GM12878 (cell line): ENCODE data around the gene CMSS1. TPM values are rescaled to one million over a fixed set of nuclear protein-coding genes. Genes with fewer than 3 reads are reported as not detected.

Source experiments
- ATAC-seq: fragments of 200-7000 bp; cut with Tn5 transposase; 3 replicates; pipeline ENCODE4 v1.9.1; 2020; ENCODE audit warnings: mild to moderate bottlenecking, moderate library complexity
- BruUV-seq: library from RNA; stranded (reverse); fragments of 400-500 nt; replicated peaks from 2 replicates; lab custom pipeline; 2021; lab: Mats Ljungman, UMichigan
- CTCF ChIA-PET: fragments of 300-600 bp; sonication (Branson Sonifier 250); formaldehyde crosslinking; extraction: SDS; loops from one replicate; lab custom pipeline; 2021; ENCODE audit warnings: inconsistent platforms; lab: Yijun Ruan, JAX
- POLR2A ChIA-PET: fragments of 350-600 bp; formaldehyde crosslinking; extraction: SDS; loops from one replicate; lab custom pipeline; 2021; ENCODE audit warnings: inconsistent platforms; lab: Charles Lee
- RAD21 ChIA-PET: fragments of 300-600 bp; sonication (Branson Sonifier 250); formaldehyde crosslinking; loops from one replicate; lab custom pipeline; 2023; ENCODE audit warnings: antibody characterized with exemption; ENCODE audit not compliant: unreplicated experiment; lab: Charles Lee
- SMC1A ChIA-PET: fragments of 300-600 bp; sonication (Branson Sonifier 250); formaldehyde crosslinking; loops from one replicate; lab custom pipeline; 2023; ENCODE audit not compliant: unreplicated experiment, uncharacterized antibody; lab: Charles Lee
- DNase-seq: peaks from one replicate; pipeline ENCODE4 v3.0.0-alpha.2; 2011; ENCODE audit warnings: low read depth, low spot score
- FAIRE-seq: peaks from 3 replicates; lab custom pipeline; 2011; peaks lifted over from hg19 to GRCh38; lab: Jason Lieb, UNC
- H2AFZ ChIP-seq: 2 replicates; pipeline ENCODE4 v1.6.0; 2011; ENCODE audit warnings: low read depth, low read length, control low read depth; ENCODE audit not compliant: control insufficient read depth
- H3K27ac ChIP-seq: 2 replicates; pipeline ENCODE4 v1.5.1; 2011; ENCODE audit warnings: control low read depth; ENCODE audit not compliant: control insufficient read depth, insufficient read depth
- H3K27me3 ChIP-seq, 2 experiments: replicated peaks in 1 of 2; 2 replicates each; pipeline versions ENCODE4 v1.6.0 to v1.6.1; 2011; ENCODE audit warnings: low read length in 1 of 2; ENCODE audit not compliant: control insufficient read depth in 2 of 2, insufficient read depth in 2 of 2
- H3K36me3 ChIP-seq, 2 experiments: 2 replicates each; pipeline ENCODE4 v1.5.1; 2011; ENCODE audit warnings: low read length in 1 of 2; ENCODE audit not compliant: control insufficient read depth in 2 of 2, insufficient read depth in 2 of 2
- H3K4me1 ChIP-seq: 2 replicates; pipeline ENCODE4 v1.6.1; 2011; ENCODE audit warnings: mild to moderate bottlenecking, low read length, moderate library complexity, mixed read lengths; ENCODE audit not compliant: control insufficient read depth, insufficient read depth
- H3K4me2 ChIP-seq: 2 replicates; pipeline ENCODE4 v1.6.0; 2011; ENCODE audit warnings: control low read depth; ENCODE audit not compliant: control insufficient read depth, insufficient read depth
- H3K4me3 ChIP-seq: fragments of 200-600 bp; sonication (generic); 2 replicates; pipeline ENCODE4 v1.5.1; 2016
- H3K79me2 ChIP-seq: 2 replicates; pipeline ENCODE4 v1.6.0; 2011; ENCODE audit warnings: low read length; ENCODE audit not compliant: control insufficient read depth, insufficient read depth
- H3K9ac ChIP-seq: 2 replicates; pipeline ENCODE4 v1.8.0; 2011; ENCODE audit warnings: low read length, control low read depth, mixed read lengths; ENCODE audit not compliant: control insufficient read depth, insufficient read depth
- H3K9me3 ChIP-seq: replicated peaks from 3 replicates; pipeline ENCODE4 v1.5.1; 2011; ENCODE audit warnings: mild to moderate bottlenecking, low read length; ENCODE audit not compliant: control insufficient read depth, insufficient read depth
- H4K20me1 ChIP-seq: 2 replicates; pipeline ENCODE4 v1.6.0; 2011; ENCODE audit not compliant: control insufficient read depth, insufficient read depth
- BHLHE40 ChIP-seq, 2 experiments: fragments of 450-650 bp in 1 of 2; IDR thresholded peaks; 2 replicates each; pipeline ENCODE4 v1.6.1; 2011 to 2017; ENCODE audit warnings: low read depth in 2 of 2, borderline replicate concordance in 1 of 2, improper control_type of control experiment in 1 of 2, low read length in 1 of 2, mild to moderate bottlenecking in 1 of 2
- BMI1 ChIP-seq: fragments of 450-650 bp; IDR thresholded peaks from 2 replicates; pipeline ENCODE4 v1.6.1; 2016; ENCODE audit warnings: mild to moderate bottlenecking, moderate library complexity, borderline replicate concordance
- EGR1 ChIP-seq, 2 experiments: IDR thresholded peaks; 1 replicate in 1 of 2; 2 replicates in 1 of 2; pipeline ENCODE4 v1.6.1; 2011 to 2012; ENCODE audit warnings: low read depth in 2 of 2, low read length in 2 of 2, borderline replicate concordance in 1 of 2, mild to moderate bottlenecking in 1 of 2, moderate library complexity in 1 of 2
- NFIC ChIP-seq: IDR thresholded peaks from 2 replicates; pipeline ENCODE4 v1.6.1; 2012; ENCODE audit warnings: low read depth, mild to moderate bottlenecking, inconsistent platforms, low read length, moderate library complexity
- NR2F1 ChIP-seq: fragments of 450-650 bp; conservative IDR thresholded peaks from 2 replicates; pipeline ENCODE4 v1.6.1; 2017; ENCODE audit warnings: mild to moderate bottlenecking
- RAD51 ChIP-seq: fragments of 450-650 bp; IDR thresholded peaks from 2 replicates; pipeline ENCODE4 v1.6.1; 2016; ENCODE audit warnings: moderate library complexity, mild to moderate bottlenecking, inconsistent platforms
- SMC3 ChIP-seq: IDR thresholded peaks from 2 replicates; pipeline ENCODE4 v1.6.1; 2011; ENCODE audit warnings: low read length, improper control_type of control experiment, borderline replicate concordance
- WGBS: methylation state at CpG from one replicate; pipeline ENCODE4 v1.1.6; 2016; ENCODE audit warnings: low lambda C conversion rate; ENCODE audit not compliant: insufficient replicate concordance, insufficient coverage; ENCODE audit errors: missing lambda C conversion rate; 5-methylcytosine and 5-hydroxymethylcytosine counted together
- in situ Hi-C: fragments of 300-500 bp; cut with MboI; formaldehyde crosslinking; loops from 9 replicates; pipeline ENCODE4 v1.14.3; 2018; ENCODE audit warnings: mixed read lengths
- intact Hi-C: fragments of 100-400 bp; cut with micrococcal nuclease; formaldehyde crosslinking; loops from one replicate; pipeline ENCODE4 v1.14.2; 2022; ENCODE audit not compliant: unreplicated experiment
- polyA plus RNA-seq, 11 experiments: library from polyadenylated mRNA; depleted of rRNA in 4 of 11; unstranded in 6 of 11; stranded (reverse) in 5 of 11; fragments of >200 nt; fragmentation: Nextera tagmentation in 4 of 11; fragmentation: Illumina TruSeq in 1 of 11; extraction: Ambion mirVana in 4 of 11; extraction: Trizol in 1 of 11; gene quantifications; 1 replicate in 1 of 11; 2 replicates in 10 of 11; pipeline versions ENCODE4 v1.2.1 to v1.2.3, GENCODE V29; 2011 to 2016; ENCODE audit warnings: inconsistent platforms in 2 of 11, missing spikeins in 2 of 11, low read depth in 1 of 11
- total RNA-seq, 4 experiments: library from RNA; depleted of rRNA in 3 of 4; stranded (reverse); fragments of >200 nt in 3 of 4; fragmentation: Illumina TruSeq in 1 of 4; extraction: Trizol in 1 of 4; gene quantifications; 2 replicates each; pipeline versions ENCODE4 v1.2.1 to v1.2.3, GENCODE V29; 2013 to 2021
- TF ChIP-seq, protein P1 (sequence below): IDR thresholded peaks from 2 replicates; pipeline ENCODE4 v1.6.1; 2011; ENCODE audit warnings: low read depth, mild to moderate bottlenecking, low read length, moderate library complexity, borderline replicate concordance; ENCODE audit errors: extremely low read depth
- TF ChIP-seq, protein P2 (sequence below): fragments of 150-350 bp; IDR thresholded peaks from 2 replicates; pipeline ENCODE4 v1.6.1; 2014; ENCODE audit warnings: mild to moderate bottlenecking, low read depth, low read length
- TF ChIP-seq, protein P3 (sequence below): fragments of 450-650 bp; IDR thresholded peaks from 2 replicates; pipeline ENCODE4 v1.6.1; 2017; ENCODE audit warnings: mild to moderate bottlenecking, low read depth, inconsistent platforms; ENCODE audit not compliant: poor library complexity, severe bottlenecking

Gene CMSS1
- total and polyA plus RNA-seq, 10 of the 15 experiments (the other 5 are each of a cell fraction or from before 2014, with no cell fraction given) = 31.0 to 118 (median 70.1) TPM

DNA sequence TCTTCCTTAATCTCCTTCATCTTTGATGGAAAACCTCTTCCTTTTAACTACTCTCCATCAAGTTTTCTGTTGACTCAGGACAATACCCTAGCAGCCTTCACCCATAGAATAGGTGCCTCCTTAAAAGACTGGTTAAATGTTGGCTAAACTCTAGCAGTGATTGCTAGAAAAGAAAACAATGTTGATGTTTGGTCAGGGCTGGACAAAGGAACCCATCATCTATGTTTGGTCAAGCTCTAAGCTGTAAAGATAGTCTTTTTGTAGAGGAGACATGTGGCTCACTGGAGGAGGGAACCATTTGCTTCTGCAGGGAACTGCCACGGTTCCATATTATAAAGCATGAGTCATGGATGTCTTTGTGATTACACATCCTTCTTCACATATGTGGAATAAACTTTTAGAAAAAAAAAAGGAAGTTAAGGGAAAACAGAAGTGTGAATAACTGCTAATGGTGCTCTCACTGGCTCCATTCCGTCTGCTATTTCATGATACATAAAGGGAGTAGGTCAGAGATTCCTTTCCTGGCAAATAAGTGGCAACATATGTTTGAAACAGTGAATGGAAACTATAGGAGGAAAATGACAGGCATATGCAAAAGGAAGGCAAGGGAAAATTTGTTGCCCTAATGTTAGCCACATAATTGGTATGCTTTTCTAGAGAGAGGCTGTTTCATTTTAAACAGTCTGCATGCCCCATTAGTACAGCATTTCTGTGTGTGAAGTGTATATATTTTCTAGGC lies 78.2 kb downstream of the CMSS1 start:
- WGBS = 52% methylated on average over 2 of the region's 2 CpGs
- H3K4me1 ChIP-seq = no peaks in the 10 kb centered on the region
- intact Hi-C loops (no loop called here), in situ Hi-C loops (no loop called here)
- FAIRE-seq (no peak), DNase-seq (no peak), ATAC-seq (peak; percentile 28)
- ChIA-PET RAD21 (interaction anchor here (0.9 to 1.4 kb wide), 2 partner anchors 12 to 64 kb away, joined by 3 to 6 read pairs; no protein-coding TSS in a partner anchor), CTCF (interaction anchor here (1.2 to 1.8 kb wide), 7 partner anchors 13 to 358 kb away, joined by 3 to 5 read pairs (median 4); no protein-coding TSS in a partner anchor), POLR2A (interaction anchor here (0.7 to 1.5 kb wide), 4 partner anchors 23 to 1006 kb away, joined by 3 to 5 read pairs (median 3); no protein-coding TSS in a partner anchor), SMC1A (interaction anchor here (1.0 to 2.4 kb wide), 2 partner anchors 8 to 12 kb away, joined by 5 to 15 read pairs; no protein-coding TSS in a partner anchor)
- no TSS peak for BruUV-seq
- no peak overlapping the region for H3K4me3 ChIP-seq
- H3K4me2 ChIP-seq = no peak overlapping the region
- no peak overlapping the region for H3K9ac ChIP-seq
- no peak overlapping the region for H3K27ac ChIP-seq
- no peaks in the 10 kb centered on the region for H3K27me3 ChIP-seq
- no peak overlapping the region for H2AFZ ChIP-seq
- no peaks in the 10 kb centered on the region for H3K9me3 ChIP-seq
- no peaks in the 10 kb centered on the region for H4K20me1 ChIP-seq
- H3K36me3 ChIP-seq = no peaks in the 10 kb centered on the region
- TF ChIP-seq RAD51 = no peak
- TF ChIP-seq, protein P1, sequence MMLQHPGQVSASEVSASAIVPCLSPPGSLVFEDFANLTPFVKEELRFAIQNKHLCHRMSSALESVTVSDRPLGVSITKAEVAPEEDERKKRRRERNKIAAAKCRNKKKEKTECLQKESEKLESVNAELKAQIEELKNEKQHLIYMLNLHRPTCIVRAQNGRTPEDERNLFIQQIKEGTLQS = no peak
- TF ChIP-seq NFIC = no peak
- TF ChIP-seq BHLHE40 (IDR thresholded peaks at IDR 0.05; ENCODE audit: borderline replicate concordance in 1 of 2, low read depth in 2 of 2, low read length in 1 of 2) = no peak
- H3K79me2 ChIP-seq = no peaks in the 10 kb centered on the region

DNA sequence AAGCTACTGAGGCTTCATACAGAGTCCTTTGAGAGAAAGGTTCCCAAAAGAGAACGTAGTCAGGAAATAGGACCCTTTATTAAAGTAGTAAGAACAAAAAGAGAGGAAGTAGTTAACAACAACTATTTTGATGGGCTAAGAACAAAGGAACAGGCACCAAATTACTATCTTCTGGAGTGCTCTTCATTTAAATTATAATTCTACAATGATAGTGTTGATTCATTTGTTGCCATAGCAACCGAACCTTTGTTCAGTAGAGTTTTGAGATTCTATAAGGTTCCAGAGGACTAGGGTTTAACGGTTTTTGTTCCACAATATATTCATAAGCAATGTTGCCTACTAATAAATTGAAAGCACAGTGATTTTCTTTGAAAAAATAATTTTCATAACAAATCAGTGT lies 78.8 kb downstream of the CMSS1 start:
- no peak overlapping the region for H3K27ac ChIP-seq
- CTCF ChIA-PET = no interaction called here
- TF ChIP-seq, protein P2, sequence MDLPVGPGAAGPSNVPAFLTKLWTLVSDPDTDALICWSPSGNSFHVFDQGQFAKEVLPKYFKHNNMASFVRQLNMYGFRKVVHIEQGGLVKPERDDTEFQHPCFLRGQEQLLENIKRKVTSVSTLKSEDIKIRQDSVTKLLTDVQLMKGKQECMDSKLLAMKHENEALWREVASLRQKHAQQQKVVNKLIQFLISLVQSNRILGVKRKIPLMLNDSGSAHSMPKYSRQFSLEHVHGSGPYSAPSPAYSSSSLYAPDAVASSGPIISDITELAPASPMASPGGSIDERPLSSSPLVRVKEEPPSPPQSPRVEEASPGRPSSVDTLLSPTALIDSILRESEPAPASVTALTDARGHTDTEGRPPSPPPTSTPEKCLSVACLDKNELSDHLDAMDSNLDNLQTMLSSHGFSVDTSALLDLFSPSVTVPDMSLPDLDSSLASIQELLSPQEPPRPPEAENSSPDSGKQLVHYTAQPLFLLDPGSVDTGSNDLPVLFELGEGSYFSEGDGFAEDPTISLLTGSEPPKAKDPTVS = no peak
- TF ChIP-seq, protein P3, sequence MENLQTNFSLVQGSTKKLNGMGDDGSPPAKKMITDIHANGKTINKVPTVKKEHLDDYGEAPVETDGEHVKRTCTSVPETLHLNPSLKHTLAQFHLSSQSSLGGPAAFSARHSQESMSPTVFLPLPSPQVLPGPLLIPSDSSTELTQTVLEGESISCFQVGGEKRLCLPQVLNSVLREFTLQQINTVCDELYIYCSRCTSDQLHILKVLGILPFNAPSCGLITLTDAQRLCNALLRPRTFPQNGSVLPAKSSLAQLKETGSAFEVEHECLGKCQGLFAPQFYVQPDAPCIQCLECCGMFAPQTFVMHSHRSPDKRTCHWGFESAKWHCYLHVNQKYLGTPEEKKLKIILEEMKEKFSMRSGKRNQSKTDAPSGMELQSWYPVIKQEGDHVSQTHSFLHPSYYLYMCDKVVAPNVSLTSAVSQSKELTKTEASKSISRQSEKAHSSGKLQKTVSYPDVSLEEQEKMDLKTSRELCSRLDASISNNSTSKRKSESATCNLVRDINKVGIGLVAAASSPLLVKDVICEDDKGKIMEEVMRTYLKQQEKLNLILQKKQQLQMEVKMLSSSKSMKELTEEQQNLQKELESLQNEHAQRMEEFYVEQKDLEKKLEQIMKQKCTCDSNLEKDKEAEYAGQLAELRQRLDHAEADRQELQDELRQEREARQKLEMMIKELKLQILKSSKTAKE = no peak
- TF ChIP-seq SMC3 (no peak), NR2F1 (no peak), EGR1 (IDR thresholded peaks at IDR 0.05; ENCODE audit: borderline replicate concordance in 1 of 2, low read depth in 2 of 2, low read length in 2 of 2) (no peak), BMI1 (peak; percentile 68)
- TF ChIP-seq, all 136 proteins: peak for 1
- no TSS peak for BruUV-seq
- H3K9me3 ChIP-seq = no peaks in the 10 kb centered on the region
- 58% methylated on average over 3 of the region's 3 CpGs for WGBS
- no peak overlapping the region for H2AFZ ChIP-seq
- H3K79me2 ChIP-seq = no peaks in the 10 kb centered on the region
- DNase-seq (no peak), FAIRE-seq (no peak), ATAC-seq (no peak)
- SMC1A ChIA-PET = no interaction called here
- no peak overlapping the region for H3K9ac ChIP-seq
- H3K27me3 ChIP-seq = no peaks in the 10 kb centered on the region
- no peaks in the 10 kb centered on the region for H3K36me3 ChIP-seq
- H3K4me2 ChIP-seq = no peak overlapping the region
- in situ Hi-C loops = no loop called here
- POLR2A ChIA-PET = no interaction called here
- intact Hi-C loops = no loop called here
- RAD21 ChIA-PET = no interaction called here
- no peaks in the 10 kb centered on the region for H4K20me1 ChIP-seq
- no peak overlapping the region for H3K4me3 ChIP-seq
- no peaks in the 10 kb centered on the region for H3K4me1 ChIP-seq
